HepG2 (cell line): ENCODE results near the gene IL1RAP. TPM values are rescaled to one million over a fixed set of nuclear protein-coding genes. Genes with fewer than 3 reads are reported as not detected.

Experiments used
- ATAC-seq: fragments of 200-7000 bp; cut with Tn5 transposase; 3 replicates; pipeline ENCODE4 v1.9.1; 2020; ENCODE audit warnings: mild to moderate bottlenecking, moderate library complexity
- BruUV-seq: library from RNA; stranded (reverse); fragments of 400-500 nt; replicated peaks from 2 replicates; lab custom pipeline; 2021; lab: Mats Ljungman, UMichigan
- CTCF ChIA-PET: fragments of 300-600 bp; formaldehyde crosslinking; extraction: SDS; loops from one replicate; lab custom pipeline; 2021; ENCODE audit warnings: low total read pairs, inconsistent platforms, low intra/inter-chr PET ratio; lab: Yijun Ruan, JAX
- POLR2A ChIA-PET: fragments of 350-600 bp; sonication (Branson Sonifier 250); formaldehyde crosslinking; loops from one replicate; lab custom pipeline; 2020; ENCODE audit warnings: antibody characterized with exemption, inconsistent platforms; lab: Yijun Ruan, JAX
- DNase-seq: peaks from one replicate; pipeline ENCODE4 v3.0.0-alpha.2; 2015; ENCODE audit warnings: low spot score
- FAIRE-seq: peaks from 3 replicates; lab custom pipeline; 2011; peaks lifted over from hg19 to GRCh38; lab: Jason Lieb, UNC
- H2AFZ ChIP-seq: one replicate; pipeline ENCODE4 v1.6.1; 2011; ENCODE audit warnings: low read length, inconsistent platforms
- H3K27ac ChIP-seq: fragments of 300-600 bp; 3 replicates; pipeline ENCODE4 v1.8.0; 2011; ENCODE audit warnings: mixed run types, mild to moderate bottlenecking, mixed read lengths, low read length, inconsistent platforms; ENCODE audit not compliant: insufficient read depth; ENCODE audit errors: extremely low read length
- H3K27me3 ChIP-seq, 2 experiments: fragments of 200-600 bp in 1 of 2; 2 replicates in 1 of 2; 3 replicates in 1 of 2; pipeline versions ENCODE4 v1.6.0 to v1.8.0; 2011; ENCODE audit warnings: low read length in 2 of 2, mild to moderate bottlenecking in 2 of 2, moderate library complexity in 2 of 2, inconsistent platforms in 1 of 2; ENCODE audit not compliant: insufficient read depth in 2 of 2, control insufficient read depth in 1 of 2
- H3K36me3 ChIP-seq, 2 experiments: fragments of 200-600 bp in 1 of 2; replicated peaks in 1 of 2; 2 replicates in 1 of 2; 3 replicates in 1 of 2; pipeline versions ENCODE4 v1.5.1 to v1.8.0; 2011; ENCODE audit warnings: low read length in 2 of 2, inconsistent platforms in 1 of 2; ENCODE audit not compliant: insufficient read depth in 2 of 2, control insufficient read depth in 1 of 2
- H3K4me1 ChIP-seq: 2 replicates; pipeline ENCODE4 v1.5.1; 2012; ENCODE audit warnings: low read length, inconsistent platforms; ENCODE audit not compliant: insufficient read depth
- H3K4me2 ChIP-seq: 2 replicates; pipeline ENCODE4 v1.6.0; 2011; ENCODE audit warnings: low read depth, low read length, inconsistent platforms
- H3K4me3 ChIP-seq, 3 experiments: fragments of 200-600 bp in 1 of 3; sonication (generic), shearing (Covaris generic) in 1 of 3; replicated peaks in 1 of 3; 2 replicates each; pipeline ENCODE4 v1.5.1; 2011 to 2016; ENCODE audit warnings: low read length in 3 of 3, inconsistent platforms in 2 of 3, low read depth in 2 of 3, mild to moderate bottlenecking in 2 of 3, control low read depth in 1 of 3, mixed read lengths in 1 of 3; ENCODE audit not compliant: insufficient read depth in 1 of 3
- H3K79me2 ChIP-seq: one replicate; pipeline ENCODE4 v1.6.1; 2011; ENCODE audit warnings: low read length, inconsistent platforms; ENCODE audit not compliant: insufficient read depth
- H3K9ac ChIP-seq: 2 replicates; pipeline ENCODE4 v1.6.0; 2011; ENCODE audit warnings: mild to moderate bottlenecking, low read depth, low read length, inconsistent platforms; ENCODE audit not compliant: insufficient read depth
- H3K9me3 ChIP-seq: 2 replicates; pipeline ENCODE4 v1.5.1; 2012; ENCODE audit warnings: mild to moderate bottlenecking, low read length
- H4K20me1 ChIP-seq: 2 replicates; pipeline ENCODE4 v1.6.0; 2011; ENCODE audit warnings: inconsistent platforms, mild to moderate bottlenecking, low read length, moderate library complexity; ENCODE audit not compliant: insufficient read depth
- AKAP8 ChIP-seq: sonication (generic); formaldehyde crosslinking; IDR thresholded peaks from 2 replicates; pipeline ENCODE4 v1.5.1; 2020; ENCODE audit warnings: mild to moderate bottlenecking, missing genetic modification reagents
- ARHGAP35 ChIP-seq: sonication (generic); formaldehyde crosslinking; IDR thresholded peaks from 2 replicates; pipeline ENCODE4 v1.9.0; 2022; ENCODE audit warnings: mild to moderate bottlenecking, inconsistent platforms, moderate library complexity, missing genetic modification reagents, borderline replicate concordance
- GMEB1 ChIP-seq: sonication (generic); formaldehyde crosslinking; IDR thresholded peaks from 2 replicates; pipeline ENCODE4 v1.5.1; 2020; ENCODE audit warnings: missing genetic modification reagents, mild to moderate bottlenecking, borderline replicate concordance
- HNRNPH1 ChIP-seq: fragments of 200-400 bp; formaldehyde crosslinking; optimal IDR thresholded peaks from 2 replicates; pipeline ENCODE3; 2017; ENCODE audit warnings: mild to moderate bottlenecking, low read depth, low read length
- NBN ChIP-seq: fragments of 450-650 bp; conservative IDR thresholded peaks from 2 replicates; pipeline ENCODE4 v1.6.1; 2017
- NFKBIZ ChIP-seq: IDR thresholded peaks from 2 replicates; pipeline ENCODE4 v1.6.1; 2018; ENCODE audit warnings: missing genetic modification reagents, missing compliant biosample characterization
- POLR2AphosphoS2 ChIP-seq: IDR thresholded peaks from 2 replicates; pipeline ENCODE4 v1.6.1; 2011; ENCODE audit warnings: low read depth, low read length, improper control_type of control experiment
- PPARG ChIP-seq: conservative IDR thresholded peaks from 2 replicates; pipeline ENCODE4 v1.6.1; 2016; ENCODE audit warnings: missing biosample characterization, missing genetic modification reagents
- SOX6 ChIP-seq, 2 experiments: fragments of 450-650 bp in 1 of 2; sonication (generic) in 1 of 2; formaldehyde crosslinking in 1 of 2; IDR thresholded peaks; 2 replicates each; pipeline versions ENCODE4 v1.4.0 to v1.6.1; 2017 to 2020; ENCODE audit warnings: antibody characterized with exemption in 1 of 2, mild to moderate bottlenecking in 1 of 2, missing genetic modification reagents in 1 of 2
- SP4 ChIP-seq: sonication (generic); formaldehyde crosslinking; IDR thresholded peaks from 2 replicates; pipeline ENCODE4 v1.8.1; 2023; ENCODE audit warnings: mild to moderate bottlenecking, missing genetic modification reagents
- TEAD3 ChIP-seq: optimal IDR thresholded peaks from 2 replicates; pipeline ENCODE3; 2016; ENCODE audit warnings: borderline replicate concordance
- ZNF550 ChIP-seq: sonication (generic); formaldehyde crosslinking; IDR thresholded peaks from 2 replicates; pipeline ENCODE4 v1.4.0; 2020; ENCODE audit warnings: mild to moderate bottlenecking, missing genetic modification reagents, borderline replicate concordance
- ZNF83 ChIP-seq: sonication (generic); formaldehyde crosslinking; IDR thresholded peaks from 2 replicates; pipeline ENCODE4 v1.4.0; 2020; ENCODE audit warnings: missing genetic modification reagents, mild to moderate bottlenecking, borderline replicate concordance
- ZSCAN30 ChIP-seq: sonication (generic); formaldehyde crosslinking; IDR thresholded peaks from 2 replicates; pipeline ENCODE4 v1.5.0; 2020; ENCODE audit warnings: mild to moderate bottlenecking, missing genetic modification reagents
- WGBS: methylation state at CpG from one replicate; pipeline ENCODE4 v1.1.6; 2017; ENCODE audit warnings: low lambda C conversion rate; 5-methylcytosine and 5-hydroxymethylcytosine counted together
- in situ Hi-C: cut with HindIII; loops from 2 replicates; pipeline ENCODE4 v1.10.0; 2017; ENCODE audit warnings: low pct_unique_long_range_greater_than_20kb; ENCODE audit not compliant: extremely low pct_ligation_motif_present
- intact Hi-C: fragments of 100-400 bp; cut with micrococcal nuclease; formaldehyde crosslinking; loops from one replicate; pipeline ENCODE4 v1.10.0; 2022; ENCODE audit not compliant: unreplicated experiment
- polyA plus RNA-seq, 8 experiments: library from polyadenylated mRNA; depleted of rRNA in 3 of 8; stranded (reverse) in 7 of 8; unstranded in 1 of 8; fragments of >200 nt; fragmentation: Illumina TruSeq in 4 of 8; extraction: Trizol in 4 of 8; gene quantifications; 2 replicates each; pipeline versions ENCODE4 v1.2.1 to v1.2.3, GENCODE V29; 2011 to 2016; ENCODE audit warnings: low read depth in 4 of 8, missing spikeins in 1 of 8, mixed read lengths in 1 of 8; ENCODE audit not compliant: insufficient read depth in 1 of 8
- total RNA-seq, 5 experiments: library from RNA; depleted of rRNA; stranded (reverse); fragments of >200 nt; fragmentation: Illumina TruSeq; extraction: Trizol; gene quantifications; 2 replicates each; pipeline ENCODE4 v1.2.3, GENCODE V29; 2016; ENCODE audit warnings: low read depth in 1 of 5
- TF ChIP-seq, protein P1 (sequence below): sonication (generic); formaldehyde crosslinking; IDR thresholded peaks from 2 replicates; pipeline ENCODE4 v1.8.0; 2022; ENCODE audit warnings: missing genetic modification reagents, low read depth, mild to moderate bottlenecking, borderline replicate concordance
- TF ChIP-seq, protein P2 (sequence below): sonication (generic); formaldehyde crosslinking; IDR thresholded peaks from 2 replicates; pipeline ENCODE4 v1.4.0; 2020; ENCODE audit warnings: mild to moderate bottlenecking, missing genetic modification reagents

The IL1RAP gene
- total and polyA plus RNA-seq, 2 of the 13 experiments (the other 11 are each of a cell fraction or from before 2014, with no cell fraction given): 18.3 to 54.9 TPM

GRCh38 chr3:190580417-190580816 lies 66.5 kb downstream of the IL1RAP start:
- no peaks in the 10 kb centered on the region for H3K9me3 ChIP-seq
- no peak overlapping the region for H3K4me2 ChIP-seq
- H3K79me2 ChIP-seq: no peaks in the 10 kb centered on the region
- H3K27ac ChIP-seq: peak overlapping the region; percentile 17
- CTCF ChIA-PET: no interaction called here
- ATAC-seq (peak; percentile 79), DNase-seq (peak; percentile 58), FAIRE-seq (peak; percentile 50)
- H3K36me3 ChIP-seq: peaks cover 0 to 10% of the 10 kb centered on the region in 2 experiments; a peak in 2 of 5 replicates
- intact Hi-C loops: no loop called here
- peaks cover 35% of the 10 kb centered on the region for H3K4me1 ChIP-seq
- H3K27me3 ChIP-seq: no peaks in the 10 kb centered on the region
- 0 out of 2 replicates have a peak, but pooled peaks cover 3% of the 10 kb centered on the region for H4K20me1 ChIP-seq
- no peak overlapping the region for H2AFZ ChIP-seq
- BruUV-seq: no TSS peak
- no peak overlapping the region for H3K4me3 ChIP-seq
- H3K9ac ChIP-seq: no peak overlapping the region
- POLR2A ChIA-PET: no interaction called here
- WGBS: 71% methylated on average over 2 of the region's 2 CpGs
- in situ Hi-C loops: no loop called here
- TF ChIP-seq NFKBIZ (CRISPR knock-in tag) (no peak), ZNF550 (CRISPR knock-in tag) (no peak), ZSCAN30 (no peak), NBN (no peak), TEAD3 (no peak), GMEB1 (CRISPR knock-in tag) (no peak), HNRNPH1 (no peak), PPARG (CRISPR knock-in tag) (no peak), POLR2AphosphoS2 (no peak), AKAP8 (no peak), SOX6 (IDR thresholded peaks at IDR 0.05) (no peak), SOX6 (CRISPR knock-in tag; IDR thresholded peaks at IDR 0.05) (peak; percentile 39; the same call in 1 of the 2 replicates), ARHGAP35 (no peak), ZNF83 (CRISPR knock-in tag) (no peak), SP4 (CRISPR knock-in tag) (no peak)
- TF ChIP-seq, protein P1, sequence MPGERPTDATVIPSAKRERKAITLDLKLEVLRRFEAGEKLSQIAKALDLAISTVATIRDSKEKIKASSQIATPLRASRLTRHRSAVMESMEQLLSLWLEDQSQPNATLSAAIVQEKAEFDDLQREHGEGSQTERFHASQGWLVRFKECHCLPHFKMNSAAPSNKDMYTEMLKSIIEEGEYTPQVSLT: no peak
- TF ChIP-seq, protein P2, sequence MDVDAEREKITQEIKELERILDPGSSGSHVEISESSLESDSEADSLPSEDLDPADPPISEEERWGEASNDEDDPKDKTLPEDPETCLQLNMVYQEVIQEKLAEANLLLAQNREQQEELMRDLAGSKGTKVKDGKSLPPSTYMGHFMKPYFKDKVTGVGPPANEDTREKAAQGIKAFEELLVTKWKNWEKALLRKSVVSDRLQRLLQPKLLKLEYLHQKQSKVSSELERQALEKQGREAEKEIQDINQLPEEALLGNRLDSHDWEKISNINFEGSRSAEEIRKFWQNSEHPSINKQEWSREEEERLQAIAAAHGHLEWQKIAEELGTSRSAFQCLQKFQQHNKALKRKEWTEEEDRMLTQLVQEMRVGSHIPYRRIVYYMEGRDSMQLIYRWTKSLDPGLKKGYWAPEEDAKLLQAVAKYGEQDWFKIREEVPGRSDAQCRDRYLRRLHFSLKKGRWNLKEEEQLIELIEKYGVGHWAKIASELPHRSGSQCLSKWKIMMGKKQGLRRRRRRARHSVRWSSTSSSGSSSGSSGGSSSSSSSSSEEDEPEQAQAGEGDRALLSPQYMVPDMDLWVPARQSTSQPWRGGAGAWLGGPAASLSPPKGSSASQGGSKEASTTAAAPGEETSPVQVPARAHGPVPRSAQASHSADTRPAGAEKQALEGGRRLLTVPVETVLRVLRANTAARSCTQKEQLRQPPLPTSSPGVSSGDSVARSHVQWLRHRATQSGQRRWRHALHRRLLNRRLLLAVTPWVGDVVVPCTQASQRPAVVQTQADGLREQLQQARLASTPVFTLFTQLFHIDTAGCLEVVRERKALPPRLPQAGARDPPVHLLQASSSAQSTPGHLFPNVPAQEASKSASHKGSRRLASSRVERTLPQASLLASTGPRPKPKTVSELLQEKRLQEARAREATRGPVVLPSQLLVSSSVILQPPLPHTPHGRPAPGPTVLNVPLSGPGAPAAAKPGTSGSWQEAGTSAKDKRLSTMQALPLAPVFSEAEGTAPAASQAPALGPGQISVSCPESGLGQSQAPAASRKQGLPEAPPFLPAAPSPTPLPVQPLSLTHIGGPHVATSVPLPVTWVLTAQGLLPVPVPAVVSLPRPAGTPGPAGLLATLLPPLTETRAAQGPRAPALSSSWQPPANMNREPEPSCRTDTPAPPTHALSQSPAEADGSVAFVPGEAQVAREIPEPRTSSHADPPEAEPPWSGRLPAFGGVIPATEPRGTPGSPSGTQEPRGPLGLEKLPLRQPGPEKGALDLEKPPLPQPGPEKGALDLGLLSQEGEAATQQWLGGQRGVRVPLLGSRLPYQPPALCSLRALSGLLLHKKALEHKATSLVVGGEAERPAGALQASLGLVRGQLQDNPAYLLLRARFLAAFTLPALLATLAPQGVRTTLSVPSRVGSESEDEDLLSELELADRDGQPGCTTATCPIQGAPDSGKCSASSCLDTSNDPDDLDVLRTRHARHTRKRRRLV (CRISPR knock-in tag): no peak
